HEK293 (cell line): ENCODE results near the gene COX7A2L.

Source experiments
- GFI1B ChIP-seq: fragments of 450-650 bp; formaldehyde crosslinking; IDR thresholded peaks from 2 replicates; pipeline ENCODE4 v1.5.1; 2016; ENCODE audit warnings: missing biosample characterization, missing genetic modification characterization
- MEIS1 ChIP-seq: sonication (generic); formaldehyde crosslinking; IDR thresholded peaks from 2 replicates; pipeline ENCODE4 v1.8.1; 2022; ENCODE audit warnings: missing genetic modification reagents, mild to moderate bottlenecking, borderline replicate concordance
- RBAK ChIP-seq: fragments of 450-650 bp; formaldehyde crosslinking; IDR thresholded peaks from 2 replicates; pipeline ENCODE4 v1.5.1; 2016; ENCODE audit warnings: missing biosample characterization, missing genetic modification characterization
- TCF7L2 ChIP-seq: IDR thresholded peaks from 2 replicates; pipeline ENCODE4 v1.6.1; 2011; ENCODE audit warnings: low read depth, mild to moderate bottlenecking, inconsistent platforms, low read length, moderate library complexity, borderline replicate concordance
- YY1 ChIP-seq: fragments of 450-650 bp; formaldehyde crosslinking; IDR thresholded peaks from 2 replicates; pipeline ENCODE4 v1.5.1; 2018; ENCODE audit warnings: missing biosample characterization, missing genetic modification characterization
- ZBTB8A ChIP-seq: fragments of 450-650 bp; formaldehyde crosslinking; IDR thresholded peaks from 2 replicates; pipeline ENCODE4 v1.5.1; 2016; ENCODE audit warnings: missing biosample characterization, missing genetic modification characterization
- ZNF266 ChIP-seq: fragments of 450-650 bp; formaldehyde crosslinking; IDR thresholded peaks from 2 replicates; pipeline ENCODE4 v1.5.1; 2016; ENCODE audit warnings: missing biosample characterization, missing genetic modification characterization, low read depth
- ZNF514 ChIP-seq: fragments of 450-650 bp; formaldehyde crosslinking; IDR thresholded peaks from 2 replicates; pipeline ENCODE4 v1.5.1; 2016; ENCODE audit warnings: missing biosample characterization, missing genetic modification characterization
- ZNF561 ChIP-seq: fragments of 450-650 bp; IDR thresholded peaks from 2 replicates; pipeline ENCODE4 v1.5.1; 2018; ENCODE audit warnings: missing biosample characterization, missing genetic modification characterization, borderline replicate concordance
- TF ChIP-seq, protein P1 (sequence below): fragments of 450-650 bp; formaldehyde crosslinking; IDR thresholded peaks from 2 replicates; pipeline ENCODE4 v1.5.1; 2016; ENCODE audit warnings: missing biosample characterization, missing genetic modification characterization
- TF ChIP-seq, protein P2 (sequence below): fragments of 450-650 bp; formaldehyde crosslinking; IDR thresholded peaks from 2 replicates; pipeline ENCODE4 v1.5.1; 2016; ENCODE audit warnings: missing biosample characterization, missing genetic modification characterization
- TF ChIP-seq, protein P3 (sequence below): fragments of 450-650 bp; formaldehyde crosslinking; IDR thresholded peaks from 2 replicates; pipeline ENCODE4 v1.5.1; 2017; ENCODE audit warnings: missing biosample characterization, missing genetic modification characterization
- TF ChIP-seq, protein P4 (sequence below): sonication (generic); formaldehyde crosslinking; IDR thresholded peaks from 2 replicates; pipeline ENCODE4 v1.8.1; 2022; ENCODE audit warnings: mild to moderate bottlenecking, moderate library complexity, missing genetic modification reagents

DNA sequence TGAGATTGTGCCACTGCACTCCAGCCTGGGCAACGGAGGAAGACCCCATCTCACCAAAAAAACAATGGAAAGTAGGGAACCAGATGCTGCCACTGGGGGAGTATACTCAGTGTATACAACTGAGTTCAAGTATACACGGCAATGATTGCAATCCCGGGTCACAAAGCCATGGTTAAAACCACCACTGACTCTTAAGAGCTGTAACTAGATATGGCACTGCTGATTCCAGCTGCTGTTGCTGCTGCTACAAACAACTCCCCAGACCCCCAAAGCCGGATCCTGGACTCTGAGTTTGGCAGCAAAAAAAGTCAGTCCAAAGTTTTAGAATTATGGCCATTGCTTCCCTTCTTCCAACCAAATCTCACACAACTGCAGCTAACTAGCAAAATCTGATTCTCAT lies 43.7 kb upstream of the COX7A2L start:
- TF ChIP-seq, protein P1, sequence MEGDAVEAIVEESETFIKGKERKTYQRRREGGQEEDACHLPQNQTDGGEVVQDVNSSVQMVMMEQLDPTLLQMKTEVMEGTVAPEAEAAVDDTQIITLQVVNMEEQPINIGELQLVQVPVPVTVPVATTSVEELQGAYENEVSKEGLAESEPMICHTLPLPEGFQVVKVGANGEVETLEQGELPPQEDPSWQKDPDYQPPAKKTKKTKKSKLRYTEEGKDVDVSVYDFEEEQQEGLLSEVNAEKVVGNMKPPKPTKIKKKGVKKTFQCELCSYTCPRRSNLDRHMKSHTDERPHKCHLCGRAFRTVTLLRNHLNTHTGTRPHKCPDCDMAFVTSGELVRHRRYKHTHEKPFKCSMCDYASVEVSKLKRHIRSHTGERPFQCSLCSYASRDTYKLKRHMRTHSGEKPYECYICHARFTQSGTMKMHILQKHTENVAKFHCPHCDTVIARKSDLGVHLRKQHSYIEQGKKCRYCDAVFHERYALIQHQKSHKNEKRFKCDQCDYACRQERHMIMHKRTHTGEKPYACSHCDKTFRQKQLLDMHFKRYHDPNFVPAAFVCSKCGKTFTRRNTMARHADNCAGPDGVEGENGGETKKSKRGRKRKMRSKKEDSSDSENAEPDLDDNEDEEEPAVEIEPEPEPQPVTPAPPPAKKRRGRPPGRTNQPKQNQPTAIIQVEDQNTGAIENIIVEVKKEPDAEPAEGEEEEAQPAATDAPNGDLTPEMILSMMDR (tag by site-specific recombination): no peak
- TF ChIP-seq ZNF561 (tag by site-specific recombination) (no peak), YY1 (tag by site-specific recombination) (no peak), MEIS1 (no peak), RBAK (no peak), TCF7L2 (no peak), ZBTB8A (tag by site-specific recombination) (no peak), GFI1B (tag by site-specific recombination) (no peak), ZNF266 (tag by site-specific recombination) (no peak), ZNF514 (tag by site-specific recombination) (no peak)
- TF ChIP-seq, protein P2, sequence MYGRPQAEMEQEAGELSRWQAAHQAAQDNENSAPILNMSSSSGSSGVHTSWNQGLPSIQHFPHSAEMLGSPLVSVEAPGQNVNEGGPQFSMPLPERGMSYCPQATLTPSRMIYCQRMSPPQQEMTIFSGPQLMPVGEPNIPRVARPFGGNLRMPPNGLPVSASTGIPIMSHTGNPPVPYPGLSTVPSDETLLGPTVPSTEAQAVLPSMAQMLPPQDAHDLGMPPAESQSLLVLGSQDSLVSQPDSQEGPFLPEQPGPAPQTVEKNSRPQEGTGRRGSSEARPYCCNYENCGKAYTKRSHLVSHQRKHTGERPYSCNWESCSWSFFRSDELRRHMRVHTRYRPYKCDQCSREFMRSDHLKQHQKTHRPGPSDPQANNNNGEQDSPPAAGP (tag by site-specific recombination): no peak
- TF ChIP-seq, protein P3, sequence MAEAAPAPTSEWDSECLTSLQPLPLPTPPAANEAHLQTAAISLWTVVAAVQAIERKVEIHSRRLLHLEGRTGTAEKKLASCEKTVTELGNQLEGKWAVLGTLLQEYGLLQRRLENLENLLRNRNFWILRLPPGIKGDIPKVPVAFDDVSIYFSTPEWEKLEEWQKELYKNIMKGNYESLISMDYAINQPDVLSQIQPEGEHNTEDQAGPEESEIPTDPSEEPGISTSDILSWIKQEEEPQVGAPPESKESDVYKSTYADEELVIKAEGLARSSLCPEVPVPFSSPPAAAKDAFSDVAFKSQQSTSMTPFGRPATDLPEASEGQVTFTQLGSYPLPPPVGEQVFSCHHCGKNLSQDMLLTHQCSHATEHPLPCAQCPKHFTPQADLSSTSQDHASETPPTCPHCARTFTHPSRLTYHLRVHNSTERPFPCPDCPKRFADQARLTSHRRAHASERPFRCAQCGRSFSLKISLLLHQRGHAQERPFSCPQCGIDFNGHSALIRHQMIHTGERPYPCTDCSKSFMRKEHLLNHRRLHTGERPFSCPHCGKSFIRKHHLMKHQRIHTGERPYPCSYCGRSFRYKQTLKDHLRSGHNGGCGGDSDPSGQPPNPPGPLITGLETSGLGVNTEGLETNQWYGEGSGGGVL: no peak
- TF ChIP-seq, protein P4, sequence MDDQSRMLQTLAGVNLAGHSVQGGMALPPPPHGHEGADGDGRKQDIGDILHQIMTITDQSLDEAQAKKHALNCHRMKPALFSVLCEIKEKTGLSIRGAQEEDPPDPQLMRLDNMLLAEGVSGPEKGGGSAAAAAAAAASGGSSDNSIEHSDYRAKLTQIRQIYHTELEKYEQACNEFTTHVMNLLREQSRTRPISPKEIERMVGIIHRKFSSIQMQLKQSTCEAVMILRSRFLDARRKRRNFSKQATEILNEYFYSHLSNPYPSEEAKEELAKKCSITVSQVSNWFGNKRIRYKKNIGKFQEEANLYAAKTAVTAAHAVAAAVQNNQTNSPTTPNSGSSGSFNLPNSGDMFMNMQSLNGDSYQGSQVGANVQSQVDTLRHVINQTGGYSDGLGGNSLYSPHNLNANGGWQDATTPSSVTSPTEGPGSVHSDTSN (CRISPR knock-in tag): no peak
